ENCODE data around the gene LIMS1. TPM values are rescaled to one million over a fixed set of nuclear protein-coding genes. Genes with fewer than 3 reads are reported as not detected.

The LIMS1 gene
- total RNA-seq, 2 donors from 2014 or later = 146 to 186 TPM

DNA sequence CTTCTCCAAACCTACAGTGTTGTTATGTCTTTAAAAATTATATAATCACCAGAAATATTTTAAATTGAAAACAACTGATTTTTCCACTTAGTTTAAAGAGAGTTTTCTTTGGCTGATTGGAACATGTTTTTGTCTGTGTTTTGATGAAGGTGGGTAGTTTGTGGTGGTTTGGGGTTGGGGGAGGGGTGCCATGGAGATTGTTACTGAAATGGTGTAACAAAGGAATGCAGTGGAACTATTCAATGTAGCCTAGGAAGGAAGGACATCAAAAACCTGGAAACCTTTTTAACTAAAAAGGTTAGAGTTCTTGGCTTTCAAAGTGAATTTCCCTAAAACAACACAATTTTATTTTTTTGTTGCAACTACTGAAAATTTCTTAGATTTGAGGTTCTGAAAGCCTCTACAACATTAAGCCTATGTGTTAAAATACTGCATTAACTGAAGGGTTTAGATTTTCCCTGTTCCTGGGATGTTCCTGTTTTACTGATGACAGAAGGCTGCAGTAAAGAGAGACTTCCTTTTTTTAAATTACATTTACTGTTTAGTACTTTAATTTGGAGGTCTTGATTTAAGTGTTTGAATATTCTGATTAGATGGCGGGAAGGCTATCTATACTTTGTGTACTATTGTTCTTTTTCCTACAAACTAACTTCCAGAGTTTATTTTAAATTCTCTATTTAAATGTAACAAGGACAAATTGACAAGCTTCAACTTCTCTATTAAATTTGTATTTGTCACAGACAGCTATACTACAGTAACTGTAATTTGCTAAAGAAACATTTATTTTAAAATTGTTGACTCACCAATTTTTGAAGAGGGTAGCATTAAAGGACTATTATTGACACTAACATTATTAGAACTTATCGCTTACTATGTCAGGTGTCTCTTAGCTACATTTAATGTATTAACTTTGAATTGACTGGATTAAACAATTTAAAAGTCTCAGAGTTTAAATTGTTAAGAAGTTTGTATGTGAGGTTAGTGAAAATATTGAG is 87.7 kb downstream of the LIMS1 start:
- H3K9me3 Mint-ChIP-seq = no peaks in the 10 kb centered on the region
- peak overlapping the region; percentile 90 for H3K27ac Mint-ChIP-seq
- H3K36me3 Mint-ChIP-seq (ENCODE audit: low read depth) = peaks cover 50% of the 10 kb centered on the region
- ATAC-seq (replicated peaks) = no peak
- peaks cover 28% of the 10 kb centered on the region for H3K4me1 Mint-ChIP-seq
- no peaks in the 10 kb centered on the region for H3K27me3 Mint-ChIP-seq
- peak overlapping the region; percentile 84 for H3K4me3 Mint-ChIP-seq

DNA sequence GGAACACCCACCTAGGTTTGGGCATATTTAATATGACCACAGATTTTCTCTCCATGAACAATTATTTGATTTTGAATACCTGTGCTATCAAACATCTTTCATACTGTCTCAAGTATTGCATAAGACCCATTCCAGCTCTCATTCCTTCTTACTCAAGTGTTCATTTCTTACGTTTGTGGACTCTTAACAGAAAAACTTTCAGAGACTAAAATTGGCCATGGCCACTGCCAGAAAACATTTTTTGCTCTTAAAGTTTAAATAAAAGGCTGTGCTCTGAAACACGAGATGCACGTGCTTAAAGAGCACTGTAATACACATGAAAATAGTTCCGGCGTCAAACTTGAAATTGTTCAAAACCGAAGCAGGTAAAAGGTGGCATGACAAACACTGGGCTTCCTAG is 89.3 kb downstream of the LIMS1 start:
- no peaks in the 10 kb centered on the region for H3K9me3 Mint-ChIP-seq
- H3K27me3 Mint-ChIP-seq = no peaks in the 10 kb centered on the region
- H3K36me3 Mint-ChIP-seq (ENCODE audit: low read depth) = peaks cover 62% of the 10 kb centered on the region
- ATAC-seq (replicated peaks) = no peak
- H3K4me3 Mint-ChIP-seq = peak overlapping the region; percentile 84
- H3K27ac Mint-ChIP-seq = peak overlapping the region; percentile 83
- peaks cover 25% of the 10 kb centered on the region for H3K4me1 Mint-ChIP-seq

DNA sequence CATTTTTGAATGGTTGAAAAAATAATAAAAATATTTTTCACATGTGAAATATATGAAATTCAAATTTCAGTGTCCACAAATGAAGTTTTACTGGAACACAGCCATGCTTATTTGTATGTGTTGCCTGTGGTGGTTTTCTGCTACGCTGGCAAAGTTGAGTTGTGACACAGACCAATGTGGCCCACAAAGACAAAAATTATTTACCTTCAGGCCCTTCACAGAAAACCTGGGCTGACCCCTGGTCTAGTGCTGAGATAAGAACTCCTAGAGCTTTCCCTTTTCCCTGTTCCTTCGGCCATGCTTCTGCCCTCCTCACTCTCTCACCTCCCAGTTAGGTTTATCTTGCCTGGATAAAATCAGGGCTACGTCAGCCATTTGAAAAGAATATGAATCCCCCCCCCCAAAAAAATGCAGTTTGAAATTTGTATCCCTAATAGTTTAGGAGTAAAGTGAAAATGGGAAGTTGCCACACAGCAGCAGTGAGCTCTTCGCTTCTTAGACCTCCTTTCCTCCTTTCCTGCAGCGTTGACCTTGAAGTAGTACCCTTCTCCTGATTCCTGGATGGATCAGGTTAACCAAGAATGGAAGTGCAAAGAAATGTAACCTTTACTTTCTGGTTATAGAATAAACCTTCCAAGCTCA is 91.0 kb downstream of the LIMS1 start:
- peaks cover 37% of the 10 kb centered on the region for H3K4me1 Mint-ChIP-seq
- H3K36me3 Mint-ChIP-seq (ENCODE audit: low read depth) = peaks cover 79% of the 10 kb centered on the region
- H3K27ac Mint-ChIP-seq = peak overlapping the region; percentile 83

DNA sequence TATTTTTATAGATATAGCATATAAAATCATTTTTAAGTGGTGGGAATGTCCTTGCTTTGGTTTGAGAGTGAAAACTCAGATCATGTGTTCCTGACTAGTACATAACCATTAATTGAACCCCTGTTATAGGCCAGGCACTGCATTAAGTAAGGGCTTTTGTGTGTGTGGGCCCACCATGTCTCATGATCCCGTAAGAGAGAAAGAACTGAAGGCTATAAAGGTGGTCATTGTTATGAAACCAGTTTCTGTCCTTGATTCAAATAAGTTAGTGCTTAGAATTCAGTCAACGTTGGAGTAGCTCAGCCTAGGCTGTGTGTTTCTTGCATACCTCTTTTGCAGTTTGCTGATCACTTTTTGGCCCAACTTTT is 91.5 kb downstream of the LIMS1 start:
- Mint-ChIP-seq H3K36me3 (ENCODE audit: low read depth) (peaks cover 84% of the 10 kb centered on the region), H3K27me3 (no peaks in the 10 kb centered on the region), H3K4me3 (peak overlapping the region; percentile 84), H3K4me1 (peaks cover 40% of the 10 kb centered on the region), H3K27ac (peak overlapping the region; percentile 83), H3K9me3 (no peaks in the 10 kb centered on the region)
- ATAC-seq (replicated peaks) = no peak

More for the DNA sequence above, 91.0 kb downstream of the LIMS1 start:
- peak overlapping the region; percentile 84 for H3K4me3 Mint-ChIP-seq
- H3K9me3 Mint-ChIP-seq = no peaks in the 10 kb centered on the region
- ATAC-seq (replicated peaks) = no peak
- H3K27me3 Mint-ChIP-seq = no peaks in the 10 kb centered on the region

DNA sequence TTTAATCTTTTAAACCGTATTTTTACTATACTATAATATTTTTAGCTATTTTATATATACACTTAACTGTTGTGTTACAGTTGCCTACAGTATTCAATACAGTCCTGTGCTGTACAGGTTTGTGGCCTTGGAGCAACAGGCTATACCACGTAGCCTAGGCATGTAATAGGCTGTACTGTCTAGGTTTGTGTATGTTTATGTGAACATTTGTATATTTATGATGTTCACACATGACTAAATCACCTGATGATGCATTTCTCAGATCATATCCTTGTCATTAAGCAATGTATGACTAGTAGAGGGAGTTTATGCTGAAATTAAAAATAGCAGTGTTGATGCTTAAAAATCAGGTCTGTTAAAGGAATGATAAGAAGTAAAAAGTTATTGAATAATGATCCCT is 92.7 kb downstream of the LIMS1 start:
- peak; percentile 58 for ATAC-seq (replicated peaks)
- no peaks in the 10 kb centered on the region for H3K9me3 Mint-ChIP-seq
- peaks cover 85% of the 10 kb centered on the region for H3K36me3 Mint-ChIP-seq (ENCODE audit: low read depth)
- peaks cover 51% of the 10 kb centered on the region for H3K4me1 Mint-ChIP-seq
- H3K27me3 Mint-ChIP-seq = no peaks in the 10 kb centered on the region
- H3K4me3 Mint-ChIP-seq = peak overlapping the region; percentile 84
- H3K27ac Mint-ChIP-seq = no peak overlapping the region

DNA sequence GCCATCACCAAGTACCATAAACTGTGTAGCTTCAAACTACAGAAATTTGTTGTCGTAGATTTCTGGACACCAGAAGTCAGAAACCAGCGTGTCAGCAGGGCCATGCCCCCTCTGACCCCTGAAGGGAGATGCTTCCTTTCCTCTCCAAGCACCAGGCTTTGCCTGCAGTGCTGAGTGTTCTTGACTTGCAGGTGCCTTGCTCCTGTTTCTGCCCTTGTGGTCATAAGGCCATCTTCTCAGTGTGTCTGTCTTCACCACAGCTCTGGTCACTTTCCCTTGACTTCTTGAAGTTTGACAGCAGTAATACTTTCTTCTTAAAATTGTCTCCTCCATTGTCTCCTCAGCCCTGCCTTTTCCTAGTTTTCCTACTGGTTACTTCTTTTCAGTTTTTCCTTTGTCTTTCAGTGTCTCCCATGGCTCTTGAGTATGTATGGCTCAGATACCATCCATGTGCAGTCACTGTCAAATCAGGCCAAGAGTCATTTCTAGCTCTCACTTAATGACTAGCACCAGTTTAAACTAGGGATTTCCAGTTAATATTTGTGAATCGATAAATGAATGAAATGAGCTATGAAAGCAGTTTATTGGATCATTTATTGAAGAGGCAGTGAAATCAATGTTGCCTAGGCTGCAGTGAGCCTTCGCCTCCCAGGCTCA is 93.8 kb downstream of the LIMS1 start:
- H3K4me3 Mint-ChIP-seq = peak overlapping the region; percentile 84
- H3K4me1 Mint-ChIP-seq = peaks cover 60% of the 10 kb centered on the region
- H3K9me3 Mint-ChIP-seq = no peaks in the 10 kb centered on the region
- H3K36me3 Mint-ChIP-seq (ENCODE audit: low read depth) = peaks cover 93% of the 10 kb centered on the region
- peak overlapping the region; percentile 71 for H3K27ac Mint-ChIP-seq
- ATAC-seq (replicated peaks) = peak; percentile 40
- no peaks in the 10 kb centered on the region for H3K27me3 Mint-ChIP-seq

DNA sequence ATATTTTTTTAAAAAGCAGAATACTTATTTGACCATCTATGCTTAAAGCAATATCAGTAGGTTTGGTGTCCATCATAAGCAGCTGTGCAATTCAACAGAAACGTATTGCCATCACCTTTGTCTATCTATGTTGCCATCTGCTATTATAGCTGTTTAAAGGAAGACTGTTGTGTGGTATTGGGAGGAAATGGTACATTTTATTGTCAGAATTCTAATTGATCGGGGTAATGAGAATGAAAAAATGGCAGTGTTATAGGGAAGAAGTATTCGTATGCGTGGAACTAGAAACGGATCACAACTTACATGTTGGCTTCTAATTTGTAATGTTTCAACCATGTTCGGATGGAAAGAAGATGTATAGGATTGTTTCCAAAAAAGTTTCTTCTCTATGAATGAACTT is 94.7 kb downstream of the LIMS1 start:
- H3K9me3 Mint-ChIP-seq = no peaks in the 10 kb centered on the region
- ATAC-seq (replicated peaks) = no peak
- H3K36me3 Mint-ChIP-seq (ENCODE audit: low read depth) = peaks cover 93% of the 10 kb centered on the region
- no peaks in the 10 kb centered on the region for H3K27me3 Mint-ChIP-seq
- H3K27ac Mint-ChIP-seq = peak overlapping the region; percentile 71
- peak overlapping the region; percentile 84 for H3K4me3 Mint-ChIP-seq
- H3K4me1 Mint-ChIP-seq = peaks cover 64% of the 10 kb centered on the region

DNA sequence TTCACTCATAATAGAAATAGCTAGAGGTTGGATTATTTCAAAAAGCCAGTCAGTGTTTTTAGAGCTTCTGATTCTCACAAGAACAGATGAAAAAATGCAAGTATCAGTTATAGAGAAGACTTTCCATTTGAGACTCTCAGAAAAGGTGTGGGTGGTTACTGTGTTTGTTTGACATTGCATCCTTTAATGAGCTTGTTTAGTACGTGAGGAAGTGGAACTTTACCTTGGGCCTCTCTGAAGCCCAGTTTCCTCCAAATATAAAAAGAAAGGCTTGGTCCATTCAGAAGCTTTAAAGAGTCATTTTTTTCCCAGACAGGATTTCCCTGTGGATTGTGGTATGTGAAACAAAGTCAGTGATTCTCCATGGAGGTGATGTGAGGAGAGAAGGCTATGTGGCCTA is 95.1 kb downstream of the LIMS1 start:
- peak overlapping the region; percentile 84 for H3K4me3 Mint-ChIP-seq
- H3K9me3 Mint-ChIP-seq = no peaks in the 10 kb centered on the region
- H3K27me3 Mint-ChIP-seq = no peaks in the 10 kb centered on the region
- peak; percentile 64 for ATAC-seq (replicated peaks)
- peaks cover 93% of the 10 kb centered on the region for H3K36me3 Mint-ChIP-seq (ENCODE audit: low read depth)
- peaks cover 66% of the 10 kb centered on the region for H3K4me1 Mint-ChIP-seq
- H3K27ac Mint-ChIP-seq = peak overlapping the region; percentile 71

DNA sequence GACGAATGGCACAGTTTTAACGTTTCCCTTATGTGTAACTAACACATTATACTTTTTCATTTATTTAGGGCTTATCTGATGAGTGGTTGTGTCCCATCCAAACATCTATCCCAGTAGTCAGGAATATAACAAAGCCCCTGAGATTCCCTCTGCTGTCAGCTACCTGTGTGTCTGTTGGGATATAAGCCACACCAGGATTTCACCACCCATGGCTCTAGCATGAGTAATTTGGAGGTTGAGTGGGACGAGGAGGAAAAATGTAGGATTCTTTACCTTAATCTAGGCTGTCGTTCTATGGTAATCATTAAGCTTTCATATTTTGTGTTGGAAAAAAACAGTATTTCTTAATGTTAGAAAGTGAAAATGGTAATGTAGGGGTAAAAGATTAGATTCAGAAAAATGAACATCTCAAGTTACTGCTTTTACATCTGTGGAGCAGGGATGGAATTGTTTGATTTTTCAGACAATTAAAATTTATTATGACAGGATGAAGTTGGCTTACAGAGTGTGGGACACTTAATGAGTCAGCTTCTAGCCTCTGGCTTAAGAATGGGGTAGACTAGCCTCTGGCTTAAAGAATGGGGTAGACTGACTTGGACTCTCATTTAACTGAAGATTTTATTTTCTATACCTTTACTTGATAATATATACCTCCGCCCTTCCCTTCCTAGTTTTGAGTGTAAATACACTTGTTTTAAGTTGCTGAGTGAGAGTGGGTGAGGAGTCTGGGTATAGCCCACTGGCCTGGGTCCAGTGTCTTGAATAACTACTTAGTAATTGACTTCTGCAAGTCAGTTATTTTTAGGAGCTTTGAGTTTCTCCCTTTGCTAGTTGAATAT is 96.5 kb downstream of the LIMS1 start:
- Mint-ChIP-seq H3K36me3 (ENCODE audit: low read depth) (peaks cover 93% of the 10 kb centered on the region), H3K9me3 (no peaks in the 10 kb centered on the region), H3K27me3 (no peaks in the 10 kb centered on the region), H3K4me3 (peak overlapping the region; percentile 84), H3K27ac (peak overlapping the region; percentile 71), H3K4me1 (peaks cover 72% of the 10 kb centered on the region)
- no peak for ATAC-seq (replicated peaks)

DNA sequence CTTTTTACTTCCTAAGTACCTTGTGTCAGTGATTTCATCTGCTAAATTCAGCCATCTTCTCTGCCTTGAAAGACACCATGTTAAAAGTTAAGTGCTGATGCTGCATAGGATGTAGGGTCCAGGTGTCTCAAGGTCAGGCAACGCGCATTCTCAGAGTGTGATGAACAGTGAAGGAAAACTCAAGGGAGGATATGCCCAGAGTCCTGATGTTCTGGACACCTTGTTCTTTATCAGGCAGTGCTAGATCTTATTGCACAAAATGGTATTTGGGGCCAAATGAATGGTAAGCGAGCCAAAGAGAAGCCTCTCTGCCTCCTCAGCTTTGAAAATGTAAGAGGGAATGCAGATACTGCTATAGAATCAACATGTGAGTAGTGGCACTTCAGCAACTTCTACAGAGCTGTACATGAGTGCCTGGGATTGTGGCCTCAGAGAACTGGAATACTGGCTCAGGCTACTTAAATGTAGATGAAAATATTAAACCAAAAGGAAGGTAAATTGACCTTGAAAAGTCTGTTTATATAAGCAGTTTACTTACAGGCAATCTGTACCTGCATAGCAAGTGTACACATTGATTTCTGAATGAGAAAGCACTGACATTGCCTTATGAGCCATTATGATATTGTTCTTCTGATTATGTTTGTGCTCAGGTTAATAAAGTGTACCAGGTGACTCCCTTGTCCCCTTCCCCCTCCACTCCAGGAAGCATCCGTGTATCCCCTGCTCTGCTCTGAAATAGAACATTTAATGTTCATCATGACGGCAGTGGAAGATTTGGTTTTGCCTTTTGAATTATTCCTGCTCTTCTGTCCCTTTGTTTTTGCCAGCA is 98.3 kb downstream of the LIMS1 start:
- H3K9me3 Mint-ChIP-seq = no peaks in the 10 kb centered on the region
- peak overlapping the region; percentile 84 for H3K4me3 Mint-ChIP-seq
- ATAC-seq (replicated peaks) = no peak
- no peaks in the 10 kb centered on the region for H3K27me3 Mint-ChIP-seq
- peaks cover 97% of the 10 kb centered on the region for H3K36me3 Mint-ChIP-seq (ENCODE audit: low read depth)
- H3K27ac Mint-ChIP-seq = peak overlapping the region; percentile 71
- peaks cover 86% of the 10 kb centered on the region for H3K4me1 Mint-ChIP-seq

DNA sequence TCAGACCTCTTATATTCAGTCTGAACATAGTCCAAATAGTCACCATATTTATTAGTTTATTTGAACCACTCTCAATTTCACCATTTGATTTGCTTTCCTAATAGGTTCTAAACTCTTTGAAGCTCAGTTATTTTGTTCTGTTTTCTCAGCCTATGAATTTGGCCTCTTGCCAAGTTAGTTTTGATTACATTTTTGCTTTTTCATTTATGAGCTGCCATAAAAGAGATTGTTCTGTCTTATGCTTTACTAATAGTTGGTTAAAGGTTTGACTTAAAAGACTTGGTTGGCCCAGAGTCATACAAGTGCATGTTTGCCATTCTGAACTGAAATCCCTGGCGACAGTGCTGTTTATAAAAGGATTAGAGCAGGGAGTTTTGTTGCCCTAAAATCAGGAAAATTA is 99.1 kb downstream of the LIMS1 start:
- Mint-ChIP-seq H3K4me3 (peak overlapping the region; percentile 84), H3K4me1 (peaks cover 80% of the 10 kb centered on the region), H3K27ac (peak overlapping the region; percentile 71), H3K9me3 (no peaks in the 10 kb centered on the region), H3K27me3 (no peaks in the 10 kb centered on the region), H3K36me3 (ENCODE audit: low read depth) (peaks cover 97% of the 10 kb centered on the region)
- no peak for ATAC-seq (replicated peaks)

DNA sequence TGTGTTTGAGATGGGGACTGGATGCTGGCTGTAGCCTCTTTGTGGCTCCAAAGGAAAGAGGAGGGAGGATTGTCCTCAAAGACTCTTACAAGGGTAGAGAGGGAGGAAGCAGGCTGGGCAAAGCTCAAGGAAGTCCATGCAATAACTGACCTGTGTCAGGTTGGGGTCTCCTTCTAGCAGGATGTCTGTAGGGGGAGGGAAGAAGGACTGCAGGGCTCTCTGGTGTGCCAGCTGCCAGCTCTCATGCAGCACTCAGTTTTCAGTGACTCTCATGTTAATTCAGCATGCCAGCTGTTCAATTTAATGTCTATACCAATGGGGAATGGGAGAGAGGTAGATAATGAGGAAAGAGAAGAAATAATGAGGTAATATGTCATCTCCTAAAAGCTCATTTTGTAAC is 99.7 kb downstream of the LIMS1 start:
- ATAC-seq (replicated peaks) = no peak
- no peaks in the 10 kb centered on the region for H3K9me3 Mint-ChIP-seq
- peak overlapping the region; percentile 84 for H3K4me3 Mint-ChIP-seq
- H3K27ac Mint-ChIP-seq = peak overlapping the region; percentile 67
- peaks cover 99% of the 10 kb centered on the region for H3K36me3 Mint-ChIP-seq (ENCODE audit: low read depth)
- H3K4me1 Mint-ChIP-seq = peaks cover 79% of the 10 kb centered on the region
- H3K27me3 Mint-ChIP-seq = no peaks in the 10 kb centered on the region

DNA sequence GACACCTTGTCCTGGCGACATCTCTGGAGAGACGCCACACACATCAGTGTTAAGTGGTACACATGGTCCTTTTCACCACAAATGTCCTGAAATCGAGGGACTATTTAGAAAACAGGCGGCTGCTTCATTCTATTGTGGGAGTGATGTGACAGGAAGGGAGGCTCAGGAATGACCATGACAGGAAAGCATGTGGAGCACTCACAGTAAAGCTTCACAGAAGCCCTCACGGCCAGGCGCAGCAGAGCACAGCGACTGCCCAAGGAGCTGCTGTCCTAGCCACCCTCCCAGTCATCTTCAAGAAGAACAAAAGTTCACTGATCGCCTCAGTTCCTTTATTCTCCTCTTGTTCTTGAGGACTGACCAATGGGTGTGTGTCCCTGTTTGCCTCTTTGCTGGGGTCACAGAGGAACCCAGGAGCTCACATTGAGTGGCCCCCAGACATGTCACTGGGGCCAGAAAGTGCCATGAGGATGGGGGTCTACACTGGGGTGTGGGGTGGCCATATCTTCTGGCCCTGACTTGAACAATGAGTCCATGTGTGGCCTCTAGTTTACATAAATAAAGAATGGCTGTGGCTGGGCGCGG is 100.4 kb downstream of the LIMS1 start:
- H3K9me3 Mint-ChIP-seq = no peaks in the 10 kb centered on the region
- H3K27me3 Mint-ChIP-seq = no peaks in the 10 kb centered on the region
- H3K27ac Mint-ChIP-seq = peak overlapping the region; percentile 67
- no peak for ATAC-seq (replicated peaks)
- H3K4me3 Mint-ChIP-seq = peak overlapping the region; percentile 84
- peaks cover 99% of the 10 kb centered on the region for H3K36me3 Mint-ChIP-seq (ENCODE audit: low read depth)
- H3K4me1 Mint-ChIP-seq = peaks cover 76% of the 10 kb centered on the region

All from activated T-helper 17 cell treated with anti-CD3 and anti-CD28 coated beads, Interleukin-2, amount 50 U/mL, for 72 hours (primary cell).